Lower leg skin (tissue), 4 donors: ENCODE results near the gene CHPT1. TPM values are rescaled to one million over a fixed set of nuclear protein-coding genes. Genes with fewer than 3 reads are reported as not detected.
"Not testable (repeated sequence)": the region's sequence is repeated elsewhere in the genome, so short reads cannot be mapped to it uniquely, and the experiment has no call there.

Experiments used
- DNase-seq, 2 donors: peaks; one replicate each; pipeline ENCODE4 v3.0.0-alpha.2; 2019; ENCODE audit warnings: low spot score in 2 of 2
- H3K4me3 ChIP-seq: fragments of 200-600 bp; sonication (generic); 2 replicates; pipeline ENCODE4 v1.5.1; 2017; ENCODE audit warnings: mild to moderate bottlenecking, low read depth; ENCODE audit not compliant: poor library complexity, severe bottlenecking
- CTCF ChIP-seq, 3 donors: fragments of 450-650 bp; IDR thresholded peaks; one replicate each; pipeline ENCODE4 v1.5.1; 2016; ENCODE audit warnings: antibody characterized with exemption in 3 of 3, mild to moderate bottlenecking in 3 of 3, moderate library complexity in 2 of 3
- POLR2A ChIP-seq, 2 donors: fragments of 450-650 bp; IDR thresholded peaks; one replicate each; pipeline ENCODE4 v1.6.1; 2016 to 2017; ENCODE audit warnings: antibody characterized with exemption in 2 of 2, mild to moderate bottlenecking in 1 of 2, moderate library complexity in 1 of 2
- WGBS, 2 donors: methylation state at CpG; one replicate each; pipeline ENCODE4 v1.1.5; 2018; 5-methylcytosine and 5-hydroxymethylcytosine counted together
- intact Hi-C: fragments of 100-400 bp; cut with DNase I; formaldehyde crosslinking; loops from one replicate; pipeline ENCODE4 v1.15.0; 2023; ENCODE audit warnings: low total_unique reads
- total RNA-seq, 4 donors: library from RNA; depleted of rRNA; stranded (reverse); fragments of >200 nt; gene quantifications; one replicate each; pipeline ENCODE4 v1.1.0, GENCODE V29; 2016

CHPT1 gene
- total RNA-seq, 4 donors from 2014 or later: 56.8 to 121 (median 75.1) TPM

- intact Hi-C loops: no loop called here
- TF ChIP-seq CTCF (IDR thresholded peaks at IDR 0.05) (no peak), POLR2A (IDR thresholded peaks at IDR 0.05) (no peak)
- no peak for DNase-seq
- WGBS, 2 donors: 84 to 94% methylated on average over 2 of the region's 2 CpGs
- H3K4me3 ChIP-seq: no peak overlapping the region
Measured at GRCh38 chr12:101675555-101675954, 21.9 kb upstream of the CHPT1 start.

- intact Hi-C loops, DNase-seq: not testable (repeated sequence)
- WGBS, 2 donors: 62 to 83% methylated on average over 3 of the region's 3 CpGs
Measured at GRCh38 chr12:101676497-101676896, 20.9 kb upstream of the CHPT1 start.

GRCh38 chr12:101678081-101678480 lies 19.4 kb upstream of the CHPT1 start:
- intact Hi-C loops: no loop called here
- no peak overlapping the region for H3K4me3 ChIP-seq
- no peak for TF ChIP-seq CTCF (IDR thresholded peaks at IDR 0.05)
- TF ChIP-seq POLR2A (IDR thresholded peaks at IDR 0.05): no peak
- no peak for DNase-seq

More at GRCh38 chr12:101676497-101676896, 20.9 kb upstream of the CHPT1 start:
- not testable (repeated sequence) for H3K4me3 ChIP-seq

- WGBS, 2 donors: 77 to 82% methylated on average over 3 of the region's 3 CpGs
- TF ChIP-seq CTCF (IDR thresholded peaks at IDR 0.05) (no peak), POLR2A (IDR thresholded peaks at IDR 0.05) (no peak)
- intact Hi-C loops: no loop called here
- no peak for DNase-seq
- H3K4me3 ChIP-seq: no peak overlapping the region
Measured at GRCh38 chr12:101680240-101680639, 17.2 kb upstream of the CHPT1 start.

GRCh38 chr12:101680647-101681046 lies 16.8 kb upstream of the CHPT1 start:
- H3K4me3 ChIP-seq: no peak overlapping the region
- intact Hi-C loops: no loop called here
- DNase-seq: no peak
- no peak for TF ChIP-seq CTCF (IDR thresholded peaks at IDR 0.05)
- TF ChIP-seq POLR2A (IDR thresholded peaks at IDR 0.05): no peak

- H3K4me3 ChIP-seq, intact Hi-C loops, DNase-seq: not testable (repeated sequence)
- 51 to 65% methylated on average over 6 of the region's 6 CpGs for WGBS, 2 donors
Measured at GRCh38 chr12:101681627-101682026, 15.8 kb upstream of the CHPT1 start.

- WGBS, 2 donors: 41 to 47% methylated on average over 1 of the region's 1 CpG
- H3K4me3 ChIP-seq: no peak overlapping the region
- DNase-seq: no peak
- intact Hi-C loops: no loop called here
- TF ChIP-seq CTCF (IDR thresholded peaks at IDR 0.05) (no peak), POLR2A (IDR thresholded peaks at IDR 0.05) (no peak)
Measured at GRCh38 chr12:101685092-101685491, 12.3 kb upstream of the CHPT1 start.
